T47D (cell line): ENCODE measurements around the gene ADAMTS3.

Source experiments
- DNase-seq, 2 experiments: peaks; one replicate each; pipeline versions ENCODE4 v3.0.0 to v3.0.0-alpha.2; 2011 to 2012; ENCODE audit warnings: low read depth in 1 of 2, low spot score in 1 of 2
- JUND ChIP-seq: IDR thresholded peaks from 2 replicates; pipeline ENCODE4 v1.6.1; 2012; ENCODE audit warnings: low read depth
- in situ Hi-C: cut with HindIII; loops from 2 replicates; pipeline ENCODE4 v1.10.0; 2016; ENCODE audit warnings: low sequenced_read_pairs, low pct_unique_long_range_greater_than_20kb

ADAMTS3 gene

DNA sequence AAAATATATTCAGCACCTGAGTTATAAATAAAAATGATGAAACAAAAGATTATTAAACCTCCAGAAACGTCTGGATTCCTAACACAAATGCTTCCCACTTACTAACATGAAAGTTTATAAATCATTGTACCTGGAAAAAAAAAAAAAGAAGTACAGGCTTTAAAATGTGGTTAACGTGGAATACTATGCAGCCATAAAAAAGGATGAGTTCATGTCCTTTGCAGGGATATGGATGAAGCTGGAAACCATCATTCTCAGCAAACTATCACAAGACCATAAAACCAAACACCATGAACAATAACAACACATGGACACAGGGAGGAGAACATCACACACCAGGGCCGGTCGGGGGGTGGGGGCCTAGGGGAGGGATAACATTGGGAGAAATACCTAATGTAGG, 160.5 kb downstream of the ADAMTS3 start:
- no peak for DNase-seq
- in situ Hi-C loops, result no loop called here
- no peak for TF ChIP-seq JUND

- no peak for TF ChIP-seq JUND
- no peak for DNase-seq
- in situ Hi-C loops, result no loop called here
Observed at GRCh38 chr4:72405417-72405816, 163.6 kb downstream of the ADAMTS3 start.

DNA sequence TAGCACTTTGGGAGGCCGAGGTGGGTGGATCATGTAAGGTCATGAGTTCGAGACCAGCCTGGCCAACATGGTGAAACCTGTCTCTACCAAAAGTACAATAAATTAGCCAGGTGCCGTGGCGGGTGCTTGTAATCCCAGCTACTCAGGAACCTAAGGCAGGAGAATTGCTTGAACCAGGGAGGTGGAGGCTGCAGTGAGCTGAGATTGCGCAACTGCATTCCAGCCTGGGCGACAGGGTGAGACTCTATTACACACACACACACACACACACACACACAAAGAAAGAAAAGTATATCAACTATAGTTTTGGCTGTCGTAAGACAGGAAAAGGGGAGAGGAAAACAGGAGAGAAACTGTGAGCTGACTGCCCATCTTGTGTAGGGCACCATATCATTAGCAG, 171.7 kb downstream of the ADAMTS3 start:
- in situ Hi-C loops, result no loop called here
- no peak for DNase-seq
- TF ChIP-seq JUND, result no peak

GRCh38 chr4:72394012-72394663, 174.9 kb downstream of the ADAMTS3 start:
- in situ Hi-C loops, result no loop called here
- DNase-seq, result no peak

DNA sequence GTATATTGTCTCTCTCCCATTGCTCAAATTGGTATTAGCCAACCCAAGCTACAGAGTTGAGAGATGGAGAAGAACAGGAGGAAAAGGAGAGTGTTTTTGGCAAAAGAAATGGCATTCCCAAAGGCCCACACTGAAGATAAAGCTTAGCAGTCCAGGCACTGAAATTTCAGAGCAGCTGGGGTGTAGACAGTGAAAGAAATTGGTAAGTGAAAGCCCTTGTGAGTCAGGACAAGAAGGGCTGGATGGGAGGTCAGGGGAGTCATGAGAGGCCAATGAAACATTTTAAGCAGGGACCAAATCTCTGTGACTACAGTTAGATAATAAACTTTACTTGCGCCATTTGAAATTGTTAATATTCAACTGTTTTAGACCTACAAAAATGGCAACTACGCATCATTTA, 177.7 kb downstream of the ADAMTS3 start:
- in situ Hi-C loops, result no loop called here
- no peak for TF ChIP-seq JUND
- no peak for DNase-seq

More at GRCh38 chr4:72394012-72394663, 174.9 kb downstream of the ADAMTS3 start:
- TF ChIP-seq JUND, result no peak

DNA sequence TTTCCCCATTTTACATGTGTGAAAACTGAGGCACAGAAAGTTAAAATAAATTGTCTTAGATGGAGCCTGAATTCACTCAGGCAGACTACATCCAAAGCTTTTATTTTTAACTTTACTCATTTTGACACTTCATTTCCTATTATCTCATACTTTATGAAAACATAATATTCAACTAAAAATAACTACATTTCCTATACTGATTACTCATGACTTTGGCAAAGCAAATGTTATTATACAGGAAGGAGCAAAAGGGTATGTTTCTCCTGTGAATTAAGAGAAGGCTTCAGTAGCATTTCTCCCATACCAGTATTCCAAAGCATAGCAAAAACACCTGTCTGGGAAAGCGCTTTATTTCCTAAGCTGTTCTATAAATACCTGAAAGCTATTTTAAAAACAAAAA, 178.6 kb downstream of the ADAMTS3 start:
- no peak for DNase-seq
- TF ChIP-seq JUND, result no peak
- in situ Hi-C loops, result no loop called here

DNA sequence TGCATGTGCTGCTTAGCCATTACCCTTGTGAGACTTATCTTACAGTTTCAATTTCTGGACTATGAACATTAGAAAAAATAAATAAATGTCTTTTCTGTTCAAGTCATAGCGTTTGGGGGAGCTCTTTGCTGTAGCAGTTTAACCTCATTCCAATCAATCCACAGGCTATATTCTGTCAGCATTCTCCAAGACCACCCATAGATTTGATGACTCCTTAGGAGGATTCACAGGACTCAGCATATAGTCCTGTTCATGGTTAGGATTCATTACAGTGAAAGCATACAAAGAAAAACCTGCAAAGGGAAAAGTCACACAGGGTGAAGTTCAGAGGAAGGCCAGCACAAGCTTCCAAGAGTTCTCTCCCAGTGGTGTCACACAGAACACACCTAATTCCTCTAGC, 180.5 kb downstream of the ADAMTS3 start:
- no peak for TF ChIP-seq JUND
- no peak for DNase-seq
- in situ Hi-C loops, result no loop called here

DNA sequence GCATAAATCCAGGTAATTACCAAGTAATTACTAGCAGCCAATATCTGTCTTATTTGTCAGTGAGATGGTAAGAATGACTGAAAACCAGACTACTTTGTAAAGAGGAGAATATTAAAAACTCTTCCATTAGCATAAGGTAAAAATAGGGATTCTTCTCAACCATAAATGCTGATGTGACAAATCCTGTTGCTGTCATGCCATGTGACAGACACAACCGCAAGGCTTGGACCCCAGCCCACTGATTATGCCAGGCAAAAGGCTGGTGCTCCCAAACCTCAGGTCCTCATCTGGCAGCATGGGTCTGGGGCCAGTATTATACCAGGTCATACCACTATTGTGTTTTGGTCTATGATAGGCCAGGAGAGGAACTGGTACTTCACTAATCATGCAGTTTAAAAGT, 181.1 kb downstream of the ADAMTS3 start:
- no peak for TF ChIP-seq JUND
- in situ Hi-C loops, result no loop called here
- no peak for DNase-seq

DNA sequence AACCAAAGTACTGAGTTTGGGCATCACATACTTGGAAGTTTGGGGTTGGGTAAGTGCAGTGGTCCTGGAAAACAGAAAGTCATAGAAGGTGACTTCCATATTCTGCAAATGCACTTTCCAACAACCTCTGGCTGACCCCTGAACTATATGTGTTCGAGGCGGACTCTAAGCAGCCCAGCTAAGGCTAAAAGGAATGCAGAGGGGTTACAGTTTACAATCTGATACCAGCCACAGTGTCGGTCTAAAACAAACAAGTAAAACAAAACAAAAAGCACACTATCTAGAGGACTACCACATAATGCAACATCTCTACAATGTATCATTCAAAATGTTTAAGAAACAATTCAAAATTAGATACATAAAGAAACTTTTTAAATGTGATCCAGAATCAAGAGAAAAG, 185.6 kb downstream of the ADAMTS3 start:
- TF ChIP-seq JUND, result no peak
- in situ Hi-C loops, result no loop called here

GRCh38 chr4:72378901-72379300, 190.1 kb downstream of the ADAMTS3 start:
- no peak for DNase-seq
- TF ChIP-seq JUND, result no peak
- in situ Hi-C loops, result no loop called here

More for the DNA sequence above, 185.6 kb downstream of the ADAMTS3 start:
- no peak for DNase-seq

DNA sequence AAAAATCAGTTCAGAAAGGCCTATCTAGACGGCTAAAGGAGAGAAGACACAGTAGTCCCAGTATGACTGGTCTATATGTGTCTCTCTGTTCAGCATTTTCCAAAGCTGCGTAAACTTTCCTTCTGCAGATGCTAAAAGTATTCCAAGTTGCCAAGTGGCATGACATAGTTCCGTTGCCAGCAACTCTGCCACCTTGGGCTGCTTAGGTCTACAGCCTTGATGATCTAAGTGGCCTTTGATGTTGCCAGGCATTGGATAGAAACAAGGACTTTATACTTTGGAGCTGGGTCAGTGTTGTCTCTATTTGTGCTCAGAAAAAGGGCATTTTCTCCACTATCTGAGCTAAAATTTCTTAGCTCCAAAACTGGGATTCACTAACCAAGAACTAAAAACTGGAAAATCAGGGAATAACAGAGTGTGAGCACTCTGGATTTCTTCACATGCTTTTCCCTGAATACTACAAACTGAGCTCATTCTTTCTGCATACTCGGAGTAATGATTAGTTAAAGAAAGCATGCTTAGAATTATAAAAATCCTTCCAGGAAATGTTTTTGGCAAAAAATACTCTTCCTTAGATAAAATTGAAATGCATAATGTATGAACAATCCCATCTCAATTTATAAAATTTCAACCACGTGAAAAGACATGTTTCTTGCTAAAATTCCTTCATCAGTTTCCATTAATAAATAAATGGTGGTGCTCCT, 191.4 kb downstream of the ADAMTS3 start:
- no peak for DNase-seq
- TF ChIP-seq JUND, result no peak
- in situ Hi-C loops, result no loop called here

DNA sequence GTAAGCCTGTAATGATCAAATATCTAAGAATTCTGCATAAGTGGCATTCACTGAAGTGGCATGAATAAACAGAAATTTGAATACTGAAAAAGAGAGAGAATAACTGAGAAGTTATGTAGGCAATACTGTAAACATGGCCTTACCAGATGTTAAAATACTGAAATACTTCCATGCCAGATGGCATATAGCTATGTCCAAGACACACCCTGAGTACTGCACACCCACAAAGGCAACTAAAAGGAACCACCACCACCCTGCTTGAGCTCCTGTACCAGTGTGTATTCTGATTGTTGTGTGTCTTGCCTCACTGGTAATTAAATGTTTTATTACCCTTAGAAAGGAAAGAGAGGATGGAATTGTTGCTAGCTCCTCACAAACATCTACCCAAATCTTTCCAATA, 192.1 kb downstream of the ADAMTS3 start:
- no peak for DNase-seq
- TF ChIP-seq JUND, result no peak
- in situ Hi-C loops, result no loop called here

- in situ Hi-C loops, result no loop called here
- no peak for TF ChIP-seq JUND
- peak in 1 of 2 experiments; percentile 60 for DNase-seq
Observed at GRCh38 chr4:72375073-72375736, 193.8 kb downstream of the ADAMTS3 start.
